Gastrocnemius medialis (tissue), 4 donors: ENCODE results near the gene KRT73.

ENCODE experiments used
- CTCF ChIP-seq, 5 experiments: fragments of 450-650 bp in 3 of 5; fragments of 200-600 bp in 2 of 5; sonication (generic) in 2 of 5; IDR thresholded peaks in 4 of 5; conservative IDR thresholded peaks in 1 of 5; 1 replicate in 4 of 5; 2 replicates in 1 of 5; pipeline ENCODE4 v1.5.1; 2016 to 2019; ENCODE audit warnings: antibody characterized with exemption in 5 of 5, mild to moderate bottlenecking in 3 of 5, moderate library complexity in 3 of 5
- POLR2A ChIP-seq, 2 donors: fragments of 450-650 bp; IDR thresholded peaks; one replicate each; pipeline ENCODE4 v1.6.1; 2017; ENCODE audit warnings: antibody characterized with exemption in 2 of 2, mild to moderate bottlenecking in 2 of 2, moderate library complexity in 2 of 2

- TF ChIP-seq CTCF (IDR thresholded peaks at IDR 0.05 in 4 of 5, conservative IDR thresholded peaks at IDR 0.05 in 1 of 5): no peak
- no peak for TF ChIP-seq POLR2A (IDR thresholded peaks at IDR 0.05)
Measured at GRCh38 chr12:52590021-52590420, 28.3 kb downstream of the KRT73 start.
